ENCODE data around the gene ONECUT3.
A peak's percentile ranks its signal among the peaks of the same experiment; 100 is the strongest.
"Not testable (repeated sequence)": the region's sequence is repeated elsewhere in the genome, so short reads cannot be mapped to it uniquely, and the experiment has no call there.

The ONECUT3 gene

DNA sequence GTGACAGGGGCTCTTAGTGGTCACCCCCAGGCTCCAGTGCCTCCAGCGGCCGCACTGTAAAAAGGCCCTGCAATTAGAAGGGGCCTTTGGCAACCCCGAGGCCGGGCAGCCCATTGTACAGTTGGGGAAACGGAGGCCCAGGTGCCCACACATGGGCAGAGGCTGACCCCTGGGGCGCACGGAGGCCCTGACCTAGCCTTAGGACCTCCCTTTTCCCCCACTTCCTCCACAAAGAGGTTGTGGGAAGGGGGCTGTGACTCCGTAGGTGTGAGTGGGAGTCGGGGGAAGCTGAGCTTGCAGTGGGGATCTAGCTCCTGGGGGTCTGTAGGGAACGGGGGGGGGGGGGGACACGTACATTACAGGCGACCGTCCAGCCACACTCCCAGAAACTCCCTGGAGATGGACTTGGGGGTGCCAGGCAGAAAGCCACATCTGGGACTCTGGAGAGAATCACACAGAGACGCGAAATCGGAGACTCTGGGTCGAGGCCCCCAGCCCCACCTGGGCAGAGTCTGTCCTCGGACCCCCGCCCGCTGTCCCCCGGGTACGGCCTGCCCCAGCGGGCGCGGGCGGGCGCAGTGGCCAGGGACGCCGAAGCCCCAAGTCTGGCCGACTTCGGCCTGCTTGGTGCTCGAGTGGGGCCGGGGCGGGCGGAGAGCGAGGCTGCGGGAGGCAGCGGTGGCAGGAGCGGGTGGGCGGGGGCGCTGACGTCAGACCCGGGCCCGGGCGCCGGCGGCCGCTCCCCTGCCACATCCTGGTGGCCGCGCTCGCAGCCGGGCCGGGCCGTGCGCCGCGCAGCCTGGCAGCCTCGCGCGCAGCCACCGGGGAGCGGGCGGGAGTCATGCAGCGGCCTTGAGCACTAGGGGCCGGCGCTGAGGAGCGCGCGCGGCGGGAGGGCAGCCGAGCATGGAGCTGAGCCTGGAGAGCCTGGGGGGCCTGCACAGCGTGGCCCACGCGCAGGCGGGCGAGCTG is at the start of gene ONECUT3:
ONECUT3 (plus strand) TSS at position 750 of the 972 bp plus-strand sequence; CDS start at position 907, 157 bp downstream.
- DNase-seq (ENCODE audit: low read depth) = peak; percentile 13

DNA sequence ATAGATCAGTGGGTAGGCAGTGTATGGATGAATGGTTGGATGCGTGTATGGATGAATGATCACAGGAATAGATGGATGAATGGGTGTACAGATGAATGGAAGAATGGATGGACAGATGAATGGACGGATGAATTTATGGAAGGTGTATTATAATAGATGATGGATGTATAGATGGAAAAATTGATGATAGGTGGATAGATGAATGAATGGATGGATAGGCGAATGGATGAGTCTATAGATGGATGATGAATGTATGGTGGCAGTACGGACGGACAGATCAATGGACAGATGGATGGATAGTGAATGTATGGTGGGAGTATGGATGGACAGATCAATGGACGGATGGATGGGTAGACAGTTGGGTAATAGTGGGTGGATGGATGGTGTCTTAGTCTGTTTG is 49.0 kb upstream of the ONECUT3 start:
- no peak for DNase-seq (ENCODE audit: low read depth)

GRCh38 chr19:1705367-1705766 is 47.9 kb upstream of the ONECUT3 start:
- no peak for DNase-seq (ENCODE audit: low read depth)

- not testable (repeated sequence) for DNase-seq (ENCODE audit: low read depth)
Observed at GRCh38 chr19:1706646-1707045, 46.7 kb upstream of the ONECUT3 start.

DNA sequence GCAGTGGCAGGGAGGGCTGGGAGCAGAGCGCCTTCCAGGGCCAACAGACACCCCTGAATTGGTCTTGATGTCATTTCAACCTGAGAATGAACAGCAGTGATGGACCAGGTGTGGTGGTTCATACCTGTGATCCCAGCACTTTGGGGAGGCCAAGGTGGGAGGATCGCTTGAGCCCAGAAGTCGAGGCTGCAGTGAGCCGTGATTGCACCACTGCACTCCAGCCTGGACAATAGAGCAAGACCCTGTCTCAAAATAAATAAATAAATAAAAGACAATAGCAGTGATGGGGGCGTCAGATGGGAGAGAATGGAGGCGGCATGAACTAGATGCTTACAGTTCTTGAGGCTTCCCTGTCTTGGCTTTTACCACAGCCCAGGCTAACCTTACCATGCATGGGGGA is 46.1 kb upstream of the ONECUT3 start:
- no peak for DNase-seq (ENCODE audit: low read depth)

DNA sequence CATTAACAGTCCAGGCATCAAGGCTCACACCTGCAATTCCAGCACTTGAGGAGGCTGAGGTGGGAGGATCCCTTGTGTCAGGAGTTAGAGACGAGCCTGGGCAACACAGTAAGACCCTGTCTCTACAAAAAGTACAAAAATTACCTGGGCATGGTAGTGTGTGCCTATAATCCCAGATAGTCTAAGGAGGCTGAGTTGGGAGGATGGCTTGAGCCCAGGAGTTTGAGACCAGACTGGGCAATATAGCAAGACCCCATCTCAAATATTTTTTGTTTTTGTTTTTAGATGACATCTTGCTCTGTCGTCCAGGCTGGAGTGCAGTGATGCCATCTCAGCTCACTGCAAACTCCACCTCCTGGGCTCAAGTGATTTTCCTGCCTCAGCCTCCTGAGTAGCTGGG is 40.1 kb upstream of the ONECUT3 start:
- DNase-seq (ENCODE audit: low read depth) = no peak

DNA sequence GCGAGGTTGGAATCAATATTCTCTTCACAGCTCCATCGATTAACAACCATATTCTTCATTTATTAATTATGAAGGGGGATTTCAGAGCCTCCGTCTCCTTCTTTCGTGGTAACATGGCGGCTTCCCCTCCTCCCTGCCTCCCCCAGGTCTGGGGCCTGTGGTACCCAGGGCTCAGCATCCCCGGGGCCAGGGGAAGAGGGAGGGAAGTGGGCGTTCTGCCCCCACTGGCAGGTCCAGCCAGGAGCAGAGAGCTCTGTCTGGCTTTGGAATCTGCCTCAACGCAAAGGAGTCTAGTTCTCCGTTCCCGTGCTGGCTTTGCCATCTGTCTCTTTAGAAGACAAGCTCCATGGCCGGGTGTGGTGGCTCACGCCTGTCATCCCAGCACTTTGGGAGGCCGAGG is 37.8 kb upstream of the ONECUT3 start:
- DNase-seq (ENCODE audit: low read depth) = no peak

DNA sequence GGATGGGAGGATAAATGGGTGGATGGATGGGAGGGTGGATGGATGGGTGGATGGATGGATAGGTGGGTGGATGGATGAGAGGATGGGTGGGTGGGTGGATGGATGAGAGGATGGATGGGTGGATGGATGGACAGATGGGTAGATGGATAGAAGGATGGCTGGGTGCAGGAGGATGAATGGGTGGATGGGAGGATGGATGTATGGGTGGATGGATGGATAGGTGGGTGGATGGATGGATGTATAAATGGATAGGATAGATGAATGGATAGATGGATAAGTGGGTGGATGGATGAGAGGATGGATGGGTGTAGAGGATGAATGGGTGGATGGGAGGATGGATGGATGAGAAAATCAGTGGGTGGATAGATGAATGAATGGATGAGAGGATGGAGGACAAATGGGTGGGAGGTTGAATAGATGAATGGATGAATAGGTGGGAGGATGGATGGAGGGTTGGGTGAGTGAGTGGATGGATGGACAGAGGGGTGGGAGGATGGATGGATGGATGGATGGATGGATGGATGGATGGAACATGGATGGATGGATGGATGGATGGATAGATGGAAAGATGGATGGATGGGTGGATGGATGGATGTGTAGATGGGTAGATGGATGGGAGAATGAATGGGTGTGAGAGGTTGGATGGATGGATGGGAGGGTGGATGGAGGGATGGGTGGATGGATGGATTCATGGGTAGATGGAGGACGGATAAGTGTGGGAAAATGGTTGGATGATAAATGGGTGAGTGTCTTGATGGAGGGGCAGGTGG is 35.9 kb upstream of the ONECUT3 start:
- no peak for DNase-seq (ENCODE audit: low read depth)

DNA sequence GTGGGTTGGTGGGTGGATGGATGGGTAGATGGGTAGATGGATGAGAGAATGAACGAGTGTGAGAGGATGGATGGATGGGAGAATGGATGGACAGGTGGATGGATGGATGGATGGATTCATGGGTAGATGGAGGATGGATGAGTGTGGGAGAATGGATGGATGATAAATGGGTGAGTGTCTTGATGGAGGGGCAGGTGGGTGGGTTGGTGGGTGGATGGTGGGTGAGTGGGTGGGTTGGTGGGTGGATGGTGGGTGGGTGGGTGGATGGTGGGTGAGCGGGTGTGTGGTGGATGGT is 35.4 kb upstream of the ONECUT3 start:
- no peak for DNase-seq (ENCODE audit: low read depth)

- DNase-seq (ENCODE audit: low read depth) = no peak
Observed at GRCh38 chr19:1718420-1719291, 34.6 kb upstream of the ONECUT3 start.

DNA sequence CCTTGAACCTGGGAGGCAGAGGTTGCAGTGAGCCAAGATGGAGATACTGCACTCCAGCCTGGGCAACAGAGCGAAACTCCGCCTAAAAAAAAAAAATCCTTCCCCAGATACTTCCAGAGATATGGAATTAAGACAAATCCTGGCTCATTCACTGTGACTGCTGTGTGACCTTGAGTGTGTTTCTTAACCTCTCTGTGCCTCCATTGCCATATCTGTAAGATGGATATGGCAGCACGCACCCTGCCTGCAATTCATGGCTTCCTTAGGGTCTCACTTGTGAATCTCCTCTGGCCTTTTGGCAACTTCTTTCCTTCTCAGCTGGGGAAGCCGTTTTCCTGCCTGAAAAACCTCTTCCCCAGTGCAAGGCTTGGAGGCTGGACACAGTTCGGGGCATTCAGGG is 33.8 kb upstream of the ONECUT3 start:
- no peak for DNase-seq (ENCODE audit: low read depth)

DNA sequence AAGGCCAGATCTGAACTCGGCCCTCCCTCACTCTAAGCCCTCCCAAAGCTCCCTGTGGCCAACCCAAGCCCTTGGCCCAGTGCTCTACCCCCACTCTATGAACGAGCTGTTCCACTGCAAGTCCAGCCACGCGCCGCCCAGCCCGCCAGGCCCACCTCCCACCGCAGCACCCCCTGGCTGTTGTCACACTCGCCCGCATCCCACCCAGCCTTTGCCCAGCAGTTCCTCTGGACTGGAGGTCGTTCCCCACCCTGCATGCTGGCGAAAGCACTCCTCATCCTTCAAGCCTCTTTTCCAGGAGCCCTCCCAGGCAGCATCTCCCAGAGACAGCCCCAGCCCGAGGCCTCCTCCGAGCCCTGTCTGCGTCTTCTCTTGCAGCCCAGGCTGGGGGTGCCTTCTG is 33.1 kb upstream of the ONECUT3 start:
- no peak for DNase-seq (ENCODE audit: low read depth)

DNA sequence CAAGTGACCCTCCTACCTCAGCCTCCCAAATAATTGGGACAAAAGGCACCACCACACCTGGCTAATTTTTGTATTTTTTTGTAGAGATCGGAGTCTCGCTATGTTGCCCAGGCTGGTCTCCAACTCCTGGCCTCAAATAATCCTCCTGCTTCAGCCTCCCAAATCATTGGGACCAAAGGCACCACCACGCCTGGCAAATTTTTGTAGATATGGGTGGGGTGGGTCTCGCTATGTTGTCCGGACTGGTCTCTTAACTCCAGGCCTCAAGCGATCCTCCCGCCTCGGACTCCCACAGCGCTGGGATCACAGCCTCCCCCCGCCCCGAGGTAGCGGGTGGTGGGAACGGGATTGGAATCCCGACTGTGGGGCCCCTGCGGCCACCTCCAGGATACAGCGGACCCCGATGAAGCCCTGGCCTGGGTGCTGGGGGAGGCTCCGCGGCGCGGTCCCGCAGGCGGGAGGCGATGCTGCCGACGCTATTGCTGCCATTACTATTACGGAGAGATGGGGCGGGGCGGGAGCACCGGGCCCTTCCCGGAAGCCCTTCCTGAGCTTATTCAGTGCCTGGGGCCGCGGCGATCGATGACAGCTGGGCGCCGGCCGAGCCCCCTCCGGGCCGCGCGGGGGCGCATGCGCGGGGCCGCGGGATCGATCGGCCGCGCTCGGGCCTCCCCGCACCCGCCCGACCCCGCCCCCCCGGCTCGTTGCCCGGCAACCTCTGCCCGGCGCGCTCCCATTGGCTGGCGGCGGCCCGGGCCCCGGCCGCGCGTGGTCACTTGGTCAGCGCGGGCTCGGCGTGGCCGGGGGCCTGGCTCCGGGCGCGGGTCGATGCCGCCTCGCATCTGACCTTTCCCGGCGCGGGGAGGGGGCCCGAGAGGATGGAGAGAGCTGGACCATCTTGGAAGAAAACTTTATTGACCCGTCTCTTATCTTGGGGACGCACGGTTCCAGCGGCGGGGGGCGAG is 27.9 kb upstream of the ONECUT3 start:
- peak; percentile 58 for DNase-seq (ENCODE audit: low read depth)

DNA sequence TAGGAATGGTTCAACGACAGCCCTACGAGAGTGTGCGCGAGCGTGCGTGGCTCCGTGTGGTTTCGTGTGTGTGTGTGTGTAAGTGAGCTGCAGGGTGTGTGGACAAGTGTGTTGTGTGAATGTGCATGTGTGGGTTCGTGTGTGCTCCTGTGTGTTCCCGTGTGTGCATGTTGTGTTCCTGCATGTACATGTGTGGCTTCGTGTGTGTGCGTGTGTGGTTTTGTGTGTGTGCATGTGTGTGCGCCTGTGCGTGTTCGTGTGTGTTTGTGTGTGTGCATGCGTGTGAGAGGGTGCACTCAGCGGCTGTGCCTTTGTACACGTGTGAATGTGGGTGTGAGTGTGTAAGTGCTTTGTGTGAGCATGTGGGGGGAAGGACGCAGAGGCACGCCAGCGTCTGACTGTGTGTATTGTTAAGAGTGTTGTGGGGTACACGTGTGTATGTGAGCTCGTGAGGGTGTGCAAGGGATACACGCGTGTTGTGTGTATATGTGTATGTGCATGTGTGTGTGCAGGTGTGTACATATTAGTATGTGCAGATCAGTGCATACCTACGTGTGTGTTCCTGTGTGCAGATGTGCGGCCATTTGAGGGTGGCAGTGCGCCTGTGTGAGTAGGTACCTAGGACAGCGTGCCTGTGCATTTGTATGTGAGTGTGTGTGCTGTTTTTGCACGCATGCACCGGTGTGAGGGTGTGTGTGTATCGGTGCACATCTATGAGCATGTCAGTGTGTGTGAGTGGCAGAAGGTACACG is 24.3 kb upstream of the ONECUT3 start:
- DNase-seq (ENCODE audit: low read depth) = no peak

- DNase-seq (ENCODE audit: low read depth) = no peak
Observed at GRCh38 chr19:1729568-1729925, 23.8 kb upstream of the ONECUT3 start.

GRCh38 chr19:1730157-1730556 is 23.1 kb upstream of the ONECUT3 start:
- DNase-seq (ENCODE audit: low read depth) = no peak

DNA sequence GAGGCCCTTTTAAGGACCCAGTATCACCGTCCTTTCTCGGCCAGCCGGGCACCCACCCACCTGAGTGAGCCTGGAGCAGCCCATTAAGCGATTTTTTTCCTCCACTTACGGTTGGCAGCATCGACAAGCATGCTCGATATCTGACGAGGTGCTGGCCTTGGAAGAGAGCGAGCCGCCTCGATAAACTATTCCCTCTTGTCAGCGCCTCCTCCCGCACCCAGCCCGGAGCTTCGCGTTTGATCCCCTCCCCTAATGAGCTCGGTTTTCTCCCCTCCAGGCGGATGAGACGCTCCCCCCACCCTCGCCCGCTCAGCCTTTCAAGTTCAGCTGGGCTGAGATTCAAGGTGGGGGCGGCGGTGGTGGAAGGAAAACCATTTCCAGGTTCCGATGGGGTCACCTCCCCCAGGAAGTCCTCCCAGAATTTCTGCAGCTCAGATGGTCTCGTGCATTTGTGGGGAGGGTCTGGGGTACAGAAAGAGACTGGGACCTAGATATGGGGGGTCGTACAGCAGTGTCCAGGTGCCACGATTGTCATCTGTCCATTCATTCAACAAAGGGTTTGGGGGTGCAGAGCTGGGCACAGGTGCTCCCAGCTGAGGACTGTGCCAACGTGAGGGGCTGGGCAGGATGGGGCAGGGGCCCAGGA is 18.9 kb upstream of the ONECUT3 start:
- DNase-seq (ENCODE audit: low read depth) = no peak

- no peak for DNase-seq (ENCODE audit: low read depth)
Observed at GRCh38 chr19:1736280-1736679, 17.0 kb upstream of the ONECUT3 start.

DNA sequence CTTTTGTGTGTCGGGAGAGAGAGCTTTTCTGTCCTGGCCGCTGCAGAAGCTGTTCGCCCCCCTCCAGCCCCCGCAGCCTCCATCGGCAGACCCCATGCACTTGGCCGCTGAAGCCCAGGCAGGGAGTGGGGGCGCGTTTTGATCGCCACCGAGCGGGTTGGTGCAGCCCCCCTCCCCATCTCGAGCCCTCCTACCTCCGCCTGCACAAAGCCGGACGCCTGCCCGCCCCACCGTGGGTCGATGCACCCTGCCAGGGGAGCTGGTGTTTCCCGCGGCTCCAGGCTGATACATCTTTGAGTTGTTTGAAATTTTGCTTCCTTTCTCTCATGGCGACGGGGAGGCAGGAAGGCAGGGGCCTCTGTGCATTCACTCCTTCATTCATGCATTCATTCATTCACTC is 16.4 kb upstream of the ONECUT3 start:
- no peak for DNase-seq (ENCODE audit: low read depth)
